Renal cortex interstitium (tissue), 11 donors: ENCODE results near the gene EFCAB14. TPM values are rescaled to one million over a fixed set of nuclear protein-coding genes. Genes with fewer than 3 reads are reported as not detected.
"Not testable (repeated sequence)": the region's sequence is repeated elsewhere in the genome, so short reads cannot be mapped to it uniquely, and the experiment has no call there.

ENCODE experiments used
- DNase-seq, 11 donors: peaks; one replicate each; pipeline ENCODE4 v3.0.0-alpha.2; 2013; ENCODE audit warnings: low read depth in 9 of 11, low spot score in 4 of 11; ENCODE audit errors: extremely low read depth in 1 of 11
- polyA plus RNA-seq, 3 donors: library from polyadenylated mRNA; unstranded; fragments of 120-200 nt; gene quantifications; one replicate each; pipeline ENCODE4 v1.2.1, GENCODE V29; 2013; ENCODE audit not compliant: insufficient read length in 3 of 3

Gene EFCAB14
- polyA plus RNA-seq, 3 donors: 88.3 to 106 (median 92.0) TPM

- DNase-seq: no peak
Measured at GRCh38 chr1:46671554-46671953, 47.4 kb downstream of the EFCAB14 start, which contains the start of gene TEX38. TSS of gene TEX38 (plus strand) at chr1:46671854. CDS start at chr1:46671935, 81 bp downstream.

- no peak for DNase-seq
Measured at GRCh38 chr1:46670134-46670533, 48.8 kb downstream of the EFCAB14 start.

GRCh38 chr1:46667782-46668760, 50.8 kb downstream of the EFCAB14 start, which contains the start of gene ATPAF1:
TSS of gene ATPAF1 (minus strand) at chr1:46668364. CDS start at chr1:46668322, 42 bp downstream.
- DNase-seq: peak in 10 of 11 donors; percentile 38 to 57 (median 50)

- DNase-seq: no peak
Measured at GRCh38 chr1:46665983-46666382, 52.9 kb downstream of the EFCAB14 start.

GRCh38 chr1:46662919-46663318, 56.0 kb downstream of the EFCAB14 start:
- not testable (repeated sequence) for DNase-seq

GRCh38 chr1:46660116-46660515, 58.8 kb downstream of the EFCAB14 start:
- DNase-seq: not testable (repeated sequence)

GRCh38 chr1:46659307-46659870, 59.5 kb downstream of the EFCAB14 start:
- DNase-seq: no peak

GRCh38 chr1:46657775-46658174, 61.1 kb downstream of the EFCAB14 start:
- DNase-seq: no peak

- DNase-seq: no peak
Measured at GRCh38 chr1:46656643-46657042, 62.3 kb downstream of the EFCAB14 start.

- DNase-seq: no peak
Measured at GRCh38 chr1:46655848-46656247, 63.1 kb downstream of the EFCAB14 start.

GRCh38 chr1:46654698-46655097, 64.2 kb downstream of the EFCAB14 start:
- not testable (repeated sequence) for DNase-seq

GRCh38 chr1:46654012-46654411, 64.9 kb downstream of the EFCAB14 start:
- DNase-seq: no peak

- DNase-seq: peak in 3 of 11 donors; percentile 21 to 42 (median 42)
Measured at GRCh38 chr1:46653405-46653958, 65.4 kb downstream of the EFCAB14 start.

- no peak for DNase-seq
Measured at GRCh38 chr1:46652321-46653100, 66.4 kb downstream of the EFCAB14 start.

- not testable (repeated sequence) for DNase-seq
Measured at GRCh38 chr1:46651152-46651551, 67.8 kb downstream of the EFCAB14 start.

GRCh38 chr1:46650491-46650890, 68.4 kb downstream of the EFCAB14 start:
- no peak for DNase-seq

- no peak for DNase-seq
Measured at GRCh38 chr1:46649764-46650163, 69.2 kb downstream of the EFCAB14 start.

GRCh38 chr1:46647611-46648010, 71.3 kb downstream of the EFCAB14 start:
- DNase-seq: no peak

GRCh38 chr1:46646844-46647243, 72.1 kb downstream of the EFCAB14 start:
- no peak for DNase-seq
